Stimulated activated CD8-positive, alpha-beta memory T cell treated with anti-CD3 and anti-CD28 coated beads, Interleukin-4, amount 100 ng/mL, for 24 hours (primary cell): ENCODE data around the gene C1QTNF8.

Experiments
- DNase-seq: peaks from one replicate; pipeline ENCODE4 v3.0.0-alpha.2; 2020; ENCODE audit warnings: low read depth

The C1QTNF8 gene

GRCh38 chr16:1096169-1097082, at the start of gene C1QTNF8:
C1QTNF8 (minus strand) TSS chr16:1096244; CDS start chr16:1094922, 1,322 bp downstream.
- no peak for DNase-seq

- no peak for DNase-seq
Observed at GRCh38 chr16:1145383-1146100, 49.5 kb upstream of the C1QTNF8 start.

GRCh38 chr16:1144476-1145382, 48.7 kb upstream of the C1QTNF8 start:
- no peak for DNase-seq

GRCh38 chr16:1143761-1144450, 47.9 kb upstream of the C1QTNF8 start:
- no peak for DNase-seq

GRCh38 chr16:1142911-1143310, 46.9 kb upstream of the C1QTNF8 start:
- no peak for DNase-seq

- no peak for DNase-seq
Observed at GRCh38 chr16:1141716-1142115, 45.7 kb upstream of the C1QTNF8 start.

- DNase-seq: no peak
Observed at GRCh38 chr16:1141191-1141590, 45.1 kb upstream of the C1QTNF8 start.

- DNase-seq: no peak
Observed at GRCh38 chr16:1140582-1141162, 44.6 kb upstream of the C1QTNF8 start.

- no peak for DNase-seq
Observed at GRCh38 chr16:1137604-1138003, 41.6 kb upstream of the C1QTNF8 start.

- DNase-seq: no peak
Observed at GRCh38 chr16:1135459-1135825, 39.4 kb upstream of the C1QTNF8 start.

GRCh38 chr16:1134776-1135458, 38.9 kb upstream of the C1QTNF8 start:
- DNase-seq: no peak

- DNase-seq: no peak
Observed at GRCh38 chr16:1133810-1134520, 37.9 kb upstream of the C1QTNF8 start.

GRCh38 chr16:1133271-1133670, 37.2 kb upstream of the C1QTNF8 start:
- no peak for DNase-seq

- DNase-seq: no peak
Observed at GRCh38 chr16:1132431-1132830, 36.4 kb upstream of the C1QTNF8 start.

- DNase-seq: no peak
Observed at GRCh38 chr16:1131378-1131994, 35.4 kb upstream of the C1QTNF8 start.

GRCh38 chr16:1130382-1130781, 34.3 kb upstream of the C1QTNF8 start:
- no peak for DNase-seq

GRCh38 chr16:1129106-1129960, 33.3 kb upstream of the C1QTNF8 start:
- DNase-seq: no peak

- DNase-seq: no peak
Observed at GRCh38 chr16:1127971-1128715, 32.1 kb upstream of the C1QTNF8 start.
